Prostate gland (tissue), 2 donors: ENCODE measurements around the gene CEP70. TPM values are rescaled to one million over a fixed set of nuclear protein-coding genes. Genes with fewer than 3 reads are reported as not detected.

ENCODE experiments used
- DNase-seq: peaks from one replicate; pipeline ENCODE4 v3.0.0-alpha.2; 2019; ENCODE audit warnings: low spot score
- H3K27ac ChIP-seq, 2 donors: fragments of 200-600 bp; sonication (generic); 2 replicates each; pipeline ENCODE4 v1.5.1; 2017 to 2019
- H3K27me3 ChIP-seq: fragments of 200-600 bp; sonication (generic); replicated peaks from 2 replicates; pipeline ENCODE4 v1.5.1; 2019; ENCODE audit not compliant: insufficient read depth
- H3K36me3 ChIP-seq, 2 donors: fragments of 200-600 bp; sonication (generic); 1 replicate in 1 of 2; 2 replicates in 1 of 2; pipeline versions ENCODE4 v1.5.1 to v1.8.1; 2017 to 2019
- H3K4me1 ChIP-seq: fragments of 200-600 bp; sonication (generic); replicated peaks from 2 replicates; pipeline ENCODE4 v1.5.1; 2019
- H3K4me3 ChIP-seq, 2 donors: fragments of 200-600 bp; sonication (generic); 2 replicates each; pipeline ENCODE4 v1.5.1; 2017 to 2019
- H3K9me3 ChIP-seq: fragments of 200-600 bp; sonication (generic); 2 replicates; pipeline ENCODE4 v1.5.1; 2017
- CTCF ChIP-seq, 4 experiments: fragments of 200-600 bp in 2 of 4; fragments of 450-650 bp in 2 of 4; sonication (generic) in 2 of 4; IDR thresholded peaks; 1 replicate in 3 of 4; 2 replicates in 1 of 4; pipeline ENCODE4 v1.5.1; 2016 to 2019; ENCODE audit warnings: antibody characterized with exemption in 4 of 4, mild to moderate bottlenecking in 2 of 4, moderate library complexity in 2 of 4
- POLR2A ChIP-seq: fragments of 450-650 bp; IDR thresholded peaks from one replicate; pipeline ENCODE4 v1.6.1; 2016; ENCODE audit warnings: antibody characterized with exemption, mild to moderate bottlenecking
- POLR2AphosphoS5 ChIP-seq: sonication (generic); formaldehyde crosslinking; IDR thresholded peaks from one replicate; pipeline ENCODE4 v1.6.1; 2017; ENCODE audit warnings: antibody characterized with exemption
- WGBS: methylation state at CpG from one replicate; pipeline ENCODE4 v1.1.5; 2018; 5-methylcytosine and 5-hydroxymethylcytosine counted together
- intact Hi-C: fragments of 100-400 bp; cut with DNase I; formaldehyde crosslinking; loops from one replicate; pipeline ENCODE4 v1.14.2; 2022
- total RNA-seq, 2 donors: library from RNA; depleted of rRNA; stranded (reverse); fragments of >200 nt; gene quantifications; one replicate each; pipeline ENCODE4 v1.1.0, GENCODE V29; 2016

The CEP70 gene
- total RNA-seq, 2 donors from 2014 or later = 24.1 to 38.0 TPM

GRCh38 chr3:138477120-138477519 lies 116.9 kb downstream of the CEP70 start:
- Histone ChIP-seq H3K36me3 (no peaks in the 10 kb centered on the region), H3K4me1 (no peaks in the 10 kb centered on the region), H3K9me3 (no peaks in the 10 kb centered on the region), H3K4me3 (no peak overlapping the region), H3K27ac (no peak overlapping the region), H3K27me3 (no peaks in the 10 kb centered on the region)
- DNase-seq = no peak
- intact Hi-C loops = no loop called here
- TF ChIP-seq CTCF (IDR thresholded peaks at IDR 0.05) = no peak
- TF ChIP-seq POLR2A = no peak
- no peak for TF ChIP-seq POLR2AphosphoS5

GRCh38 chr3:138476526-138476925 lies 117.5 kb downstream of the CEP70 start:
- intact Hi-C loops = no loop called here
- no peaks in the 10 kb centered on the region for H3K4me1 ChIP-seq
- WGBS = 73% methylated on average over 2 of the region's 2 CpGs
- TF ChIP-seq CTCF (IDR thresholded peaks at IDR 0.05) = no peak
- no peak for TF ChIP-seq POLR2A
- no peak for TF ChIP-seq POLR2AphosphoS5
- H3K27me3 ChIP-seq = no peaks in the 10 kb centered on the region
- no peak overlapping the region for H3K4me3 ChIP-seq
- no peaks in the 10 kb centered on the region for H3K9me3 ChIP-seq
- H3K27ac ChIP-seq = no peak overlapping the region
- no peaks in the 10 kb centered on the region for H3K36me3 ChIP-seq
- DNase-seq = no peak

- Histone ChIP-seq H3K9me3 (no peaks in the 10 kb centered on the region), H3K27ac (no peak overlapping the region), H3K4me1 (no peaks in the 10 kb centered on the region), H3K4me3 (no peak overlapping the region), H3K27me3 (no peaks in the 10 kb centered on the region), H3K36me3 (no peaks in the 10 kb centered on the region)
- intact Hi-C loops = no loop called here
- WGBS = 60% methylated on average over 6 of the region's 6 CpGs
- TF ChIP-seq CTCF (IDR thresholded peaks at IDR 0.05) = no peak
- TF ChIP-seq POLR2AphosphoS5 = no peak
- no peak for TF ChIP-seq POLR2A
- DNase-seq = no peak
Observed at GRCh38 chr3:138474163-138474562, 119.9 kb downstream of the CEP70 start.

GRCh38 chr3:138473391-138473790 lies 120.7 kb downstream of the CEP70 start:
- no peak overlapping the region for H3K4me3 ChIP-seq
- no peaks in the 10 kb centered on the region for H3K9me3 ChIP-seq
- no peaks in the 10 kb centered on the region for H3K36me3 ChIP-seq
- DNase-seq = no peak
- WGBS = 98% methylated on average over 8 of the region's 8 CpGs
- H3K27ac ChIP-seq = no peak overlapping the region
- H3K4me1 ChIP-seq = no peaks in the 10 kb centered on the region
- TF ChIP-seq POLR2A = no peak
- no peak for TF ChIP-seq CTCF (IDR thresholded peaks at IDR 0.05)
- no peak for TF ChIP-seq POLR2AphosphoS5
- H3K27me3 ChIP-seq = no peaks in the 10 kb centered on the region
- intact Hi-C loops = no loop called here

- no peak overlapping the region for H3K27ac ChIP-seq
- H3K4me1 ChIP-seq = no peaks in the 10 kb centered on the region
- no peaks in the 10 kb centered on the region for H3K27me3 ChIP-seq
- H3K9me3 ChIP-seq = no peaks in the 10 kb centered on the region
- intact Hi-C loops = no loop called here
- WGBS = 94% methylated on average over 8 of the region's 8 CpGs
- H3K36me3 ChIP-seq = no peaks in the 10 kb centered on the region
- TF ChIP-seq CTCF (IDR thresholded peaks at IDR 0.05) = no peak
- TF ChIP-seq POLR2AphosphoS5 = no peak
- TF ChIP-seq POLR2A = no peak
- H3K4me3 ChIP-seq = no peak overlapping the region
- no peak for DNase-seq
Observed at GRCh38 chr3:138472141-138472825, 121.8 kb downstream of the CEP70 start.
